Measurements from ENCODE around the gene SF3B3. TPM values are rescaled to one million over a fixed set of nuclear protein-coding genes. Genes with fewer than 3 reads are reported as not detected.
"Not testable (repeated sequence)": the region's sequence is repeated elsewhere in the genome, so short reads cannot be mapped to it uniquely, and the experiment has no call there.

The SF3B3 gene
- total RNA-seq, 1 donor from 2014 or later, result 182 TPM

DNA sequence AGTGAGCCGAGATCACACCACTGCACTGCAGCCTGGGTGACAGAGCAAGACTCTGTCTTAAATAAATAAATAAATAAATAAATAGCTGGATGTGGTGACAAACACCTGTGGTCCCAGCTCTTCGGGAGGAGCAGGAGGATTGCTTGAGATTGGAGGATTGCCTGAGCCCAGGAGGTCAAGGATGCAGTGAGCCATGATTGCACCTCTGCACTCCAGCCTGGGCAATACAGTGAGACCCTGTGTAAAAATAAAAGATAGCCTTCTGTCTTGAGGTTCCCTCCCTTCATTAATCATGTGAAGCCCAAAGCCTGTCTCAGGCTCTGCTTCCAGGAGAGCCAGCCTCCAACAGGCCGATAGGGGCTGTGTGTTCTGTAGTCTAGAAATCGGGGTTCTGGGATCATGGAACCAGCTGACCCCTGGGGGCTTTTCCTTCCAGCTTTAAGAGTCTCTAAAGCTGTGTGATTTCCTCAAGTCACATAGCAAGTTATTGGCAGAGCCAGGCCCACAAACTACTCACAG lies 88.2 kb downstream of the SF3B3 start:
- Mint-ChIP-seq H3K9me3 (ENCODE audit: low read depth) (no peaks in the 10 kb centered on the region), H3K4me3 (ENCODE audit: unreplicated experiment) (no peak overlapping the region), H3K27me3 (ENCODE audit: low read depth) (no peaks in the 10 kb centered on the region), H3K27ac (ENCODE audit: unreplicated experiment) (no peak overlapping the region), H3K36me3 (ENCODE audit: low read depth) (peaks cover 6% of the 10 kb centered on the region), H3K4me1 (ENCODE audit: low read depth) (peaks cover 6% of the 10 kb centered on the region)
- TF ChIP-seq CTCF (IDR thresholded peaks at IDR 0.05), result no peak
- no peak for DNase-seq (ENCODE audit: low spot score)

DNA sequence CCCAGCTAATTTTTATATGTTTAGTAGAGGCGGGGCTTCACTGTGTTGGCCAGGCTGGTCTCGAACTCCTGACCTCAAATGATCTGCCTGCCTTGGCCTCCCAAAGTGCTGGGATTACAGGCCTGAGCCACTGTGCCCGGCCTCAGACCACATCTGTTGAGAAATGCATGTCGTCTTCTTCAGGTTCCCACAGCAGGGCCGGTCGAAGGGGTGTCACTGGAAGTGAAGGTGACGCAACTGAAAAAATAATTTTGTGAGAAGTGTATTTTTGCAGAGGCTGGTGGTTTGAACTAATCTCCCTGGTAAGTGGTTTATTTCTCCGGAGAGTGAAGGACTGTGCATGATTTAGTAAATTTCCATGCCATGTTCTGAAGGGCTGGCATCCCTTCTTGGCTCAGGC lies 89.3 kb downstream of the SF3B3 start:
- Mint-ChIP-seq H3K4me1 (ENCODE audit: low read depth) (peaks cover 6% of the 10 kb centered on the region), H3K4me3 (ENCODE audit: unreplicated experiment) (no peak overlapping the region), H3K27ac (ENCODE audit: unreplicated experiment) (no peak overlapping the region), H3K36me3 (ENCODE audit: low read depth) (peaks cover 6% of the 10 kb centered on the region), H3K27me3 (ENCODE audit: low read depth) (no peaks in the 10 kb centered on the region), H3K9me3 (ENCODE audit: low read depth) (no peaks in the 10 kb centered on the region)
- no peak for DNase-seq (ENCODE audit: low spot score)
- TF ChIP-seq CTCF (IDR thresholded peaks at IDR 0.05), result no peak

DNA sequence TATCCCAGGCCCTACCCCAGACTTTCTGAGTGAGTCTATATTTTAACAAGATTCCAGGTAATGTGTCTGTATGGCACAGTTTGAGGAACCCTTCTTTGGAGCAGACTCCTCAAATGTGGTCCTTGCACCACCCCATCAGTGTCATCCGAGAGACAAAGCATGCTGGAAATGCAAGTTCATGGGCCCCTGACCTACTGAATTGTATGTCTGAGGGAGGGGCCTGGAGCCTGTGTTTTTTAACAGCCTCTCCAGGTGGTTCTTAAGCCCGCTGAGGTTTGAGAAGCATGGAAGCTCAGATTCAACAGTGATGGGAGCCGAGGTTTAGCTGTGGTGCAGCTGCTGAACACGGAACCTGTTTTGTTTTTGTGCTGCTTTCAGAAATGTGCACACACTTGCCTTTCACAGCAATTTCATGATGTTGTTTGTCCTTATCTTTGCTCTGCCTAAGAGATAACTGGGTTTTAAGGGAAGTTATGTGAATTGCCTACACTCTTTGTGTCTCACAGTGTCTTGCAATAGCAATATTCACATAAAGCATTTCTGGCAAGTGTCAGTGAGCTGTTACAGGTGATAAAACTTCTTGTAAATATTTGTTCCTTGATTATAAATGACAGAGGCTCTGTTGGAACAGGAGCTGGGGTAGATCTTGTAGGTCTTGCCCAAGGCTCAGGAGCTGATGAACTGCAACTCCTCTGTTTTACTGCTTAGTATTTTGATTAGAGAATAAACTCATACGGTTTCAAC lies 90.8 kb downstream of the SF3B3 start:
- DNase-seq (ENCODE audit: low spot score), result no peak
- no peak for TF ChIP-seq CTCF (IDR thresholded peaks at IDR 0.05)
- Mint-ChIP-seq H3K27ac (ENCODE audit: unreplicated experiment) (no peak overlapping the region), H3K4me3 (ENCODE audit: unreplicated experiment) (no peak overlapping the region), H3K9me3 (ENCODE audit: low read depth) (no peaks in the 10 kb centered on the region), H3K36me3 (ENCODE audit: low read depth) (peaks cover 6% of the 10 kb centered on the region), H3K27me3 (ENCODE audit: low read depth) (no peaks in the 10 kb centered on the region), H3K4me1 (ENCODE audit: low read depth) (peaks cover 12% of the 10 kb centered on the region)

- H3K4me3 Mint-ChIP-seq (ENCODE audit: unreplicated experiment), result no peak overlapping the region
- H3K27me3 Mint-ChIP-seq (ENCODE audit: low read depth), result peaks cover 8% of the 10 kb centered on the region
- DNase-seq (ENCODE audit: low spot score), result no peak
- no peak overlapping the region for H3K27ac Mint-ChIP-seq (ENCODE audit: unreplicated experiment)
- H3K36me3 Mint-ChIP-seq (ENCODE audit: low read depth), result peaks cover 5% of the 10 kb centered on the region
- H3K4me1 Mint-ChIP-seq (ENCODE audit: low read depth), result peaks cover 14% of the 10 kb centered on the region
- no peaks in the 10 kb centered on the region for H3K9me3 Mint-ChIP-seq (ENCODE audit: low read depth)
- TF ChIP-seq CTCF (IDR thresholded peaks at IDR 0.05), result no peak
Measured at GRCh38 chr16:70615945-70616344, 92.3 kb downstream of the SF3B3 start.

- H3K27me3 Mint-ChIP-seq (ENCODE audit: low read depth), result peaks cover 11% of the 10 kb centered on the region
- H3K4me3 Mint-ChIP-seq (ENCODE audit: unreplicated experiment); H3K36me3 Mint-ChIP-seq (ENCODE audit: low read depth); H3K9me3 Mint-ChIP-seq (ENCODE audit: low read depth); DNase-seq (ENCODE audit: low spot score): not testable (repeated sequence)
- H3K4me1 Mint-ChIP-seq (ENCODE audit: low read depth), result peaks cover 32% of the 10 kb centered on the region
- peak overlapping the region; percentile 22 for H3K27ac Mint-ChIP-seq (ENCODE audit: unreplicated experiment)
Measured at GRCh38 chr16:70621864-70622263, 98.2 kb downstream of the SF3B3 start.

Other genes with a start within 250 kb of the SF3B3 start
- gene AARS1, start 234.3 kb upstream of the SF3B3 start, total RNA-seq, result 92.2 to 243 TPM (median 234 TPM) in 3 replicates
- gene DDX19B, start 224.6 kb upstream of the SF3B3 start, total RNA-seq, result 22.9 to 26.0 TPM (median 24.5 TPM) in 3 replicates
- 32.4 to 48.3 TPM (median 34.0 TPM) in 3 replicates for gene DDX19A, start 176.9 kb upstream of the SF3B3 start, total RNA-seq
- 71.9 to 76.4 TPM (median 72.1 TPM) in 3 replicates for gene ST3GAL2, start 84.7 kb upstream of the SF3B3 start, total RNA-seq
- 9.2 to 12.9 TPM (median 11.5 TPM) in 3 replicates for gene FCSK, start 69.2 kb upstream of the SF3B3 start, total RNA-seq
- gene COG4, start 262 bp upstream of the SF3B3 start, total RNA-seq, result 48.4 to 65.1 TPM (median 49.8 TPM) in 3 replicates
- 13.0 to 25.0 TPM (median 20.8 TPM) in 3 replicates for gene IL34, start 122.7 kb downstream of the SF3B3 start, total RNA-seq
- gene MTSS2, start 162.2 kb downstream of the SF3B3 start, total RNA-seq, result 243 to 296 TPM (median 282 TPM) in 3 replicates